ENCODE results near the gene MOB4. TPM values are rescaled to one million over a fixed set of nuclear protein-coding genes. Genes with fewer than 3 reads are reported as not detected.
"Not testable (repeated sequence)": the region's sequence is repeated elsewhere in the genome, so short reads cannot be mapped to it uniquely, and the experiment has no call there.

The MOB4 gene
- polyA plus RNA-seq, 3 donors, result 14.8 to 32.4 (median 30.4) TPM

GRCh38 chr2:197576631-197577030, 60.8 kb downstream of the MOB4 start:
- Histone ChIP-seq H3K27me3 (ENCODE audit: control insufficient read depth in 2 of 2, insufficient read depth in 2 of 2, low read length in 2 of 2) (no peaks in the 10 kb centered on the region), H3K4me2 (replicated peaks; ENCODE audit: extremely low read depth, low read length, poor library complexity, severe bottlenecking) (no peak overlapping the region), H3K4me1 (ENCODE audit: control insufficient read depth in 1 of 2, insufficient read depth in 2 of 2, low read length in 2 of 2) (no peaks in the 10 kb centered on the region), H3K27ac (ENCODE audit: low read depth in 1 of 2, low read length in 2 of 2) (no peak overlapping the region), H3K36me3 (replicated peaks in 1 of 2; ENCODE audit: control insufficient read depth in 1 of 2, insufficient read depth in 2 of 2, low read length in 2 of 2) (peaks cover 0 to 7% of the 10 kb centered on the region in 2 donors), H3K9me3 (replicated peaks in 1 of 2; ENCODE audit: control insufficient read depth in 1 of 2, insufficient read depth in 1 of 2, low read length in 2 of 2) (peaks cover 9 to 10% of the 10 kb centered on the region in 2 donors), H3K4me3 (replicated peaks in 1 of 3; ENCODE audit: low read depth in 2 of 3, low read length in 3 of 3) (no peak overlapping the region), H3K9ac (ENCODE audit: insufficient read depth, low read length, poor library complexity, severe bottlenecking) (no peak overlapping the region), H4K20me1 (ENCODE audit: insufficient read depth, low read length) (no peaks in the 10 kb centered on the region), H2AFZ (ENCODE audit: insufficient read depth, low read depth, low read length, poor library complexity, severe bottlenecking) (no peak overlapping the region), H3K79me2 (ENCODE audit: insufficient read depth, low read length) (no peaks in the 10 kb centered on the region)
- Mint-ChIP-seq H3K9me3 (peaks cover 15 to 30% (median 21%) of the 10 kb centered on the region in 7 donors), H3K27me3 (ENCODE audit: low read depth in 3 of 3) (peaks cover 0 to 2% (median 0%) of the 10 kb centered on the region in 3 donors), H3K27ac (no peak overlapping the region), H3K4me3 (no peak overlapping the region), H3K36me3 (peaks cover 7 to 12% of the 10 kb centered on the region in 2 donors), H3K4me1 (no peaks in the 10 kb centered on the region)
- 86% methylated on average over 1 of the region's 3 CpGs for WGBS (ENCODE audit: insufficient coverage)
- DNase-seq, result no peak
- intact Hi-C loops (cut with micrococcal nuclease), result no loop called here
- no peak for TF ChIP-seq CTCF (IDR thresholded peaks at IDR 0.05)

GRCh38 chr2:197577446-197577845, 61.6 kb downstream of the MOB4 start:
- DNase-seq, result no peak
- no peak overlapping the region for H3K9ac ChIP-seq (ENCODE audit: insufficient read depth, low read length, poor library complexity, severe bottlenecking)
- H2AFZ ChIP-seq (ENCODE audit: insufficient read depth, low read depth, low read length, poor library complexity, severe bottlenecking), result no peak overlapping the region
- no peaks in the 10 kb centered on the region for H3K27me3 ChIP-seq (ENCODE audit: control insufficient read depth in 2 of 2, insufficient read depth in 2 of 2, low read length in 2 of 2)
- intact Hi-C loops (cut with micrococcal nuclease), result no loop called here
- no peak overlapping the region for H3K27ac ChIP-seq (ENCODE audit: low read depth in 1 of 2, low read length in 2 of 2)
- H3K9me3 Mint-ChIP-seq, result peaks cover 15 to 23% (median 18%) of the 10 kb centered on the region in 7 donors
- no peak overlapping the region for H3K4me2 ChIP-seq (replicated peaks; ENCODE audit: extremely low read depth, low read length, poor library complexity, severe bottlenecking)
- peaks cover 0 to 2% of the 10 kb centered on the region in 2 donors for H3K36me3 ChIP-seq (replicated peaks in 1 of 2; ENCODE audit: control insufficient read depth in 1 of 2, insufficient read depth in 2 of 2, low read length in 2 of 2)
- H3K27ac Mint-ChIP-seq, result no peak overlapping the region
- WGBS (ENCODE audit: insufficient coverage), result 100% methylated on average over 4 of the region's 4 CpGs
- no peaks in the 10 kb centered on the region for H3K79me2 ChIP-seq (ENCODE audit: insufficient read depth, low read length)
- H4K20me1 ChIP-seq (ENCODE audit: insufficient read depth, low read length), result no peaks in the 10 kb centered on the region
- peaks cover 0 to 2% (median 0%) of the 10 kb centered on the region in 3 donors for H3K27me3 Mint-ChIP-seq (ENCODE audit: low read depth in 3 of 3)
- H3K4me1 Mint-ChIP-seq, result no peaks in the 10 kb centered on the region
- H3K9me3 ChIP-seq (replicated peaks in 1 of 2; ENCODE audit: control insufficient read depth in 1 of 2, insufficient read depth in 1 of 2, low read length in 2 of 2), result peaks cover 9 to 10% of the 10 kb centered on the region in 2 donors
- no peak overlapping the region for H3K4me3 ChIP-seq (replicated peaks in 1 of 3; ENCODE audit: low read depth in 2 of 3, low read length in 3 of 3)
- no peak overlapping the region for H3K4me3 Mint-ChIP-seq
- H3K36me3 Mint-ChIP-seq, result peaks cover under 1 to 6% of the 10 kb centered on the region in 2 donors
- H3K4me1 ChIP-seq (ENCODE audit: control insufficient read depth in 1 of 2, insufficient read depth in 2 of 2, low read length in 2 of 2), result no peaks in the 10 kb centered on the region
- TF ChIP-seq CTCF (IDR thresholded peaks at IDR 0.05), result no peak

GRCh38 chr2:197578294-197578693, 62.4 kb downstream of the MOB4 start:
- H3K36me3 Mint-ChIP-seq; H3K9ac ChIP-seq (ENCODE audit: insufficient read depth, low read length, poor library complexity, severe bottlenecking); H3K36me3 ChIP-seq (replicated peaks in 1 of 2; ENCODE audit: control insufficient read depth in 1 of 2, insufficient read depth in 2 of 2, low read length in 2 of 2); H3K27ac ChIP-seq (ENCODE audit: low read depth in 1 of 2, low read length in 2 of 2); intact Hi-C loops (cut with micrococcal nuclease); H3K4me1 Mint-ChIP-seq; H3K9me3 ChIP-seq (replicated peaks in 1 of 2; ENCODE audit: control insufficient read depth in 1 of 2, insufficient read depth in 1 of 2, low read length in 2 of 2); DNase-seq; H3K27me3 Mint-ChIP-seq (ENCODE audit: low read depth in 3 of 3); H4K20me1 ChIP-seq (ENCODE audit: insufficient read depth, low read length); H3K4me1 ChIP-seq (ENCODE audit: control insufficient read depth in 1 of 2, insufficient read depth in 2 of 2, low read length in 2 of 2); H3K4me2 ChIP-seq (replicated peaks; ENCODE audit: extremely low read depth, low read length, poor library complexity, severe bottlenecking); H3K27me3 ChIP-seq (ENCODE audit: control insufficient read depth in 2 of 2, insufficient read depth in 2 of 2, low read length in 2 of 2); H2AFZ ChIP-seq (ENCODE audit: insufficient read depth, low read depth, low read length, poor library complexity, severe bottlenecking); H3K27ac Mint-ChIP-seq; H3K4me3 Mint-ChIP-seq; H3K79me2 ChIP-seq (ENCODE audit: insufficient read depth, low read length); H3K4me3 ChIP-seq (replicated peaks in 1 of 3; ENCODE audit: low read depth in 2 of 3, low read length in 3 of 3): not testable (repeated sequence)
- H3K9me3 Mint-ChIP-seq, result peaks cover 7 to 19% (median 11%) of the 10 kb centered on the region in 7 donors
- WGBS (ENCODE audit: insufficient coverage), result 86% methylated on average over 2 of the region's 2 CpGs
